HepG2 (cell line): Measurements from ENCODE around the gene ZNF563. TPM values are rescaled to one million over a fixed set of nuclear protein-coding genes. Genes with fewer than 3 reads are reported as not detected.

ENCODE experiments used
- ATAC-seq: fragments of 200-7000 bp; cut with Tn5 transposase; 3 replicates; pipeline ENCODE4 v1.9.1; 2020; ENCODE audit warnings: mild to moderate bottlenecking, moderate library complexity
- BruUV-seq: library from RNA; stranded (reverse); fragments of 400-500 nt; replicated peaks from 2 replicates; lab custom pipeline; 2021; lab: Mats Ljungman, UMichigan
- CTCF ChIA-PET: fragments of 300-600 bp; formaldehyde crosslinking; extraction: SDS; loops from one replicate; lab custom pipeline; 2021; ENCODE audit warnings: low total read pairs, inconsistent platforms, low intra/inter-chr PET ratio; lab: Yijun Ruan, JAX
- POLR2A ChIA-PET: fragments of 350-600 bp; sonication (Branson Sonifier 250); formaldehyde crosslinking; loops from one replicate; lab custom pipeline; 2020; ENCODE audit warnings: antibody characterized with exemption, inconsistent platforms; lab: Yijun Ruan, JAX
- DNase-seq: peaks from one replicate; pipeline ENCODE4 v3.0.0-alpha.2; 2015; ENCODE audit warnings: low spot score
- FAIRE-seq: peaks from 3 replicates; lab custom pipeline; 2011; peaks lifted over from hg19 to GRCh38; lab: Jason Lieb, UNC
- H2AFZ ChIP-seq: one replicate; pipeline ENCODE4 v1.6.1; 2011; ENCODE audit warnings: low read length, inconsistent platforms
- H3K27ac ChIP-seq: fragments of 300-600 bp; 3 replicates; pipeline ENCODE4 v1.8.0; 2011; ENCODE audit warnings: mixed run types, mild to moderate bottlenecking, mixed read lengths, low read length, inconsistent platforms; ENCODE audit not compliant: insufficient read depth; ENCODE audit errors: extremely low read length
- H3K27me3 ChIP-seq, 2 experiments: fragments of 200-600 bp in 1 of 2; 2 replicates in 1 of 2; 3 replicates in 1 of 2; pipeline versions ENCODE4 v1.6.0 to v1.8.0; 2011; ENCODE audit warnings: low read length in 2 of 2, mild to moderate bottlenecking in 2 of 2, moderate library complexity in 2 of 2, inconsistent platforms in 1 of 2; ENCODE audit not compliant: insufficient read depth in 2 of 2, control insufficient read depth in 1 of 2
- H3K36me3 ChIP-seq, 2 experiments: fragments of 200-600 bp in 1 of 2; replicated peaks in 1 of 2; 2 replicates in 1 of 2; 3 replicates in 1 of 2; pipeline versions ENCODE4 v1.5.1 to v1.8.0; 2011; ENCODE audit warnings: low read length in 2 of 2, inconsistent platforms in 1 of 2; ENCODE audit not compliant: insufficient read depth in 2 of 2, control insufficient read depth in 1 of 2
- H3K4me1 ChIP-seq: 2 replicates; pipeline ENCODE4 v1.5.1; 2012; ENCODE audit warnings: low read length, inconsistent platforms; ENCODE audit not compliant: insufficient read depth
- H3K4me2 ChIP-seq: 2 replicates; pipeline ENCODE4 v1.6.0; 2011; ENCODE audit warnings: low read depth, low read length, inconsistent platforms
- H3K4me3 ChIP-seq, 3 experiments: fragments of 200-600 bp in 1 of 3; sonication (generic), shearing (Covaris generic) in 1 of 3; replicated peaks in 1 of 3; 2 replicates each; pipeline ENCODE4 v1.5.1; 2011 to 2016; ENCODE audit warnings: low read length in 3 of 3, inconsistent platforms in 2 of 3, low read depth in 2 of 3, mild to moderate bottlenecking in 2 of 3, control low read depth in 1 of 3, mixed read lengths in 1 of 3; ENCODE audit not compliant: insufficient read depth in 1 of 3
- H3K79me2 ChIP-seq: one replicate; pipeline ENCODE4 v1.6.1; 2011; ENCODE audit warnings: low read length, inconsistent platforms; ENCODE audit not compliant: insufficient read depth
- H3K9ac ChIP-seq: 2 replicates; pipeline ENCODE4 v1.6.0; 2011; ENCODE audit warnings: mild to moderate bottlenecking, low read depth, low read length, inconsistent platforms; ENCODE audit not compliant: insufficient read depth
- H3K9me3 ChIP-seq: 2 replicates; pipeline ENCODE4 v1.5.1; 2012; ENCODE audit warnings: mild to moderate bottlenecking, low read length
- H4K20me1 ChIP-seq: 2 replicates; pipeline ENCODE4 v1.6.0; 2011; ENCODE audit warnings: inconsistent platforms, mild to moderate bottlenecking, low read length, moderate library complexity; ENCODE audit not compliant: insufficient read depth
- CAMTA2 ChIP-seq: sonication (generic); formaldehyde crosslinking; IDR thresholded peaks from 2 replicates; pipeline ENCODE4 v1.4.0; 2020; ENCODE audit warnings: mild to moderate bottlenecking, missing genetic modification reagents, borderline replicate concordance
- EP300 ChIP-seq, 3 experiments: sonication (generic) in 1 of 3; formaldehyde crosslinking in 1 of 3; IDR thresholded peaks; 2 replicates each; pipeline versions ENCODE4 v1.5.1 to v1.6.1; 2011 to 2020; ENCODE audit warnings: low read depth in 2 of 3, low read length in 2 of 3, borderline replicate concordance in 1 of 3, improper control_type of control experiment in 1 of 3, mild to moderate bottlenecking in 1 of 3, missing genetic modification reagents in 1 of 3, moderate library complexity in 1 of 3
- FOXK1 ChIP-seq: sonication (generic); formaldehyde crosslinking; IDR thresholded peaks from 2 replicates; pipeline ENCODE4 v1.4.0; 2020; ENCODE audit warnings: low read depth, missing genetic modification reagents, borderline replicate concordance
- KLF11 ChIP-seq: IDR thresholded peaks from 2 replicates; pipeline ENCODE4 v1.6.1; 2016; ENCODE audit warnings: missing compliant biosample characterization
- NCOA2 ChIP-seq: sonication (generic); formaldehyde crosslinking; IDR thresholded peaks from 2 replicates; pipeline ENCODE4 v1.8.0; 2022; ENCODE audit warnings: inconsistent platforms
- NFIC ChIP-seq: IDR thresholded peaks from 2 replicates; pipeline ENCODE4 v1.6.1; 2012; ENCODE audit warnings: mild to moderate bottlenecking, low read length, inconsistent platforms
- RAD51 ChIP-seq: fragments of 450-650 bp; IDR thresholded peaks from 2 replicates; pipeline ENCODE4 v1.6.1; 2016; ENCODE audit warnings: borderline replicate concordance
- TCF12 ChIP-seq, 2 experiments: fragments of 450-650 bp in 1 of 2; sonication (generic) in 1 of 2; formaldehyde crosslinking in 1 of 2; IDR thresholded peaks; 2 replicates each; pipeline versions ENCODE4 v1.6.1 to v1.8.0; 2017 to 2022; ENCODE audit warnings: antibody characterized with exemption in 1 of 2, mild to moderate bottlenecking in 1 of 2, missing genetic modification reagents in 1 of 2, moderate library complexity in 1 of 2
- ZNF136 ChIP-seq: sonication (generic); formaldehyde crosslinking; IDR thresholded peaks from 2 replicates; pipeline ENCODE4 v1.8.1; 2022; ENCODE audit warnings: low read depth, mild to moderate bottlenecking, moderate library complexity, missing genetic modification reagents
- ZNF326 ChIP-seq: sonication (generic); formaldehyde crosslinking; IDR thresholded peaks from 2 replicates; pipeline ENCODE4 v1.4.0; 2020; ENCODE audit warnings: missing genetic modification reagents, borderline replicate concordance
- ZNF549 ChIP-seq: sonication (generic); formaldehyde crosslinking; IDR thresholded peaks from 2 replicates; pipeline ENCODE4 v1.5.0; 2020; ENCODE audit warnings: missing genetic modification reagents
- ZNF674 ChIP-seq: sonication (generic); formaldehyde crosslinking; IDR thresholded peaks from 2 replicates; pipeline ENCODE4 v1.5.0; 2020; ENCODE audit warnings: low read depth, mild to moderate bottlenecking, missing genetic modification reagents
- ZNF792 ChIP-seq: IDR thresholded peaks from 2 replicates; pipeline ENCODE4 v1.6.1; 2016
- ZNF891 ChIP-seq: sonication (generic); formaldehyde crosslinking; IDR thresholded peaks from 2 replicates; pipeline ENCODE4 v1.5.0; 2020; ENCODE audit warnings: mild to moderate bottlenecking, missing genetic modification reagents
- WGBS: methylation state at CpG from one replicate; pipeline ENCODE4 v1.1.6; 2017; ENCODE audit warnings: low lambda C conversion rate; 5-methylcytosine and 5-hydroxymethylcytosine counted together
- in situ Hi-C: cut with HindIII; loops from 2 replicates; pipeline ENCODE4 v1.10.0; 2017; ENCODE audit warnings: low pct_unique_long_range_greater_than_20kb; ENCODE audit not compliant: extremely low pct_ligation_motif_present
- intact Hi-C: fragments of 100-400 bp; cut with micrococcal nuclease; formaldehyde crosslinking; loops from one replicate; pipeline ENCODE4 v1.10.0; 2022; ENCODE audit not compliant: unreplicated experiment
- polyA plus RNA-seq, 8 experiments: library from polyadenylated mRNA; depleted of rRNA in 3 of 8; stranded (reverse) in 7 of 8; unstranded in 1 of 8; fragments of >200 nt; fragmentation: Illumina TruSeq in 4 of 8; extraction: Trizol in 4 of 8; gene quantifications; 2 replicates each; pipeline versions ENCODE4 v1.2.1 to v1.2.3, GENCODE V29; 2011 to 2016; ENCODE audit warnings: low read depth in 4 of 8, missing spikeins in 1 of 8, mixed read lengths in 1 of 8; ENCODE audit not compliant: insufficient read depth in 1 of 8
- total RNA-seq, 5 experiments: library from RNA; depleted of rRNA; stranded (reverse); fragments of >200 nt; fragmentation: Illumina TruSeq; extraction: Trizol; gene quantifications; 2 replicates each; pipeline ENCODE4 v1.2.3, GENCODE V29; 2016; ENCODE audit warnings: low read depth in 1 of 5
- TF ChIP-seq, protein P1 (sequence below): sonication (generic); formaldehyde crosslinking; IDR thresholded peaks from 2 replicates; pipeline ENCODE4 v1.4.0; 2020; ENCODE audit warnings: mild to moderate bottlenecking, low read depth, missing genetic modification reagents
- TF ChIP-seq, protein P2 (sequence below): IDR thresholded peaks from 2 replicates; pipeline ENCODE4 v1.6.1; 2016
- TF ChIP-seq, protein P3 (sequence below), 2 experiments: sonication (generic) in 1 of 2; formaldehyde crosslinking in 1 of 2; IDR thresholded peaks; 2 replicates each; pipeline versions ENCODE4 v1.5.1 to v1.6.1; 2011 to 2020; ENCODE audit warnings: borderline replicate concordance in 1 of 2, low read depth in 1 of 2, low read length in 1 of 2, mild to moderate bottlenecking in 1 of 2, missing genetic modification reagents in 1 of 2, moderate library complexity in 1 of 2

The ZNF563 gene
- total and polyA plus RNA-seq, 2 of the 13 experiments (the other 11 are each of a cell fraction or from before 2014, with no cell fraction given): 7.5 to 19.5 TPM

DNA sequence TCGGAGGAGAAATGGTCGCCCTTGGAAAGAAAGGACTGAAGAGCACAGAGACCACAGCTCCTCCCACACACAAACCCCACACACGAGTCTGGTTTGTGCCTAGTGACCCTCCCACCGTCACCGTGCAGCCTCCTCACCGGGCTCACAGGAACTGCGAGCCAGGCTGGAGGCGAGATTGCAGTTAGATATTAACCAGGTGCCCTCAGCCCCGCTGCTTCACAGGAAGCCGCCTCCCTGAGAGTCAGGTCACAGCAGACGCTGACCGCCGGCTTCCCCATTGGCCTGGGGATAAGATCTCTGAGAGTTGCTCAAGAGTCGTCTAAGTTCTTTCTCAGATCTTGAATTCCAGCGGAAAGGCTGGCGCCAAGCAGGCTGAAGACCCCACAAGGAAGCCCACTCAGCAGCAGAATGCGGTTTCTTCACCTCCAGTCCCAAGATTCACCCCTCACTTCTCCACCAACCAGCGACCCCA, 39.6 kb downstream of the ZNF563 start:
- peak; percentile 93 for DNase-seq
- FAIRE-seq: peak; percentile 88
- Histone ChIP-seq H3K4me1 (peaks cover 46% of the 10 kb centered on the region), H4K20me1 (no peaks in the 10 kb centered on the region), H3K36me3 (peaks cover 0 to 18% of the 10 kb centered on the region in 2 experiments; a peak in 1 of 5 replicates), H3K4me2 (peak overlapping the region; percentile 70), H3K9me3 (no peaks in the 10 kb centered on the region), H3K27me3 (no peaks in the 10 kb centered on the region), H2AFZ (no peak overlapping the region), H3K9ac (peak overlapping the region; percentile 88), H3K79me2 (peaks cover 48% of the 10 kb centered on the region), H3K27ac (peak overlapping the region; percentile 91), H3K4me3 (peak overlapping the region; percentile 83 to 97 (median 89))
- POLR2A ChIA-PET: interaction anchor here (0.6 to 4.1 kb wide), 6 partner anchors 20 to 202 kb away, joined by 3 to 78 read pairs (median 14); partner anchors contain the start of genes ZNF442, ZNF443 and ZNF563
- peak; percentile 88 for ATAC-seq
- CTCF ChIA-PET: no interaction called here
- intact Hi-C loops (loop anchor here (1.0 to 5.0 kb wide), 3 partner anchors 37 to 203 kb away; partner anchors contain the start of gene ZNF442), in situ Hi-C loops (loop anchor here (5.0 to 10.0 kb wide), 2 partner anchors 38 to 71 kb away; partner anchors contain the start of genes ZNF442 and ZNF563)
- WGBS: 2% methylated on average over 11 of the region's 18 CpGs
- no TSS peak for BruUV-seq
- TF ChIP-seq KLF11: no peak
- TF ChIP-seq TCF12 (IDR thresholded peaks at IDR 0.05): no peak
- no peak; the same call in 1 of the 2 replicates for TF ChIP-seq TCF12 (CRISPR knock-in tag; IDR thresholded peaks at IDR 0.05)
- TF ChIP-seq, protein P1, sequence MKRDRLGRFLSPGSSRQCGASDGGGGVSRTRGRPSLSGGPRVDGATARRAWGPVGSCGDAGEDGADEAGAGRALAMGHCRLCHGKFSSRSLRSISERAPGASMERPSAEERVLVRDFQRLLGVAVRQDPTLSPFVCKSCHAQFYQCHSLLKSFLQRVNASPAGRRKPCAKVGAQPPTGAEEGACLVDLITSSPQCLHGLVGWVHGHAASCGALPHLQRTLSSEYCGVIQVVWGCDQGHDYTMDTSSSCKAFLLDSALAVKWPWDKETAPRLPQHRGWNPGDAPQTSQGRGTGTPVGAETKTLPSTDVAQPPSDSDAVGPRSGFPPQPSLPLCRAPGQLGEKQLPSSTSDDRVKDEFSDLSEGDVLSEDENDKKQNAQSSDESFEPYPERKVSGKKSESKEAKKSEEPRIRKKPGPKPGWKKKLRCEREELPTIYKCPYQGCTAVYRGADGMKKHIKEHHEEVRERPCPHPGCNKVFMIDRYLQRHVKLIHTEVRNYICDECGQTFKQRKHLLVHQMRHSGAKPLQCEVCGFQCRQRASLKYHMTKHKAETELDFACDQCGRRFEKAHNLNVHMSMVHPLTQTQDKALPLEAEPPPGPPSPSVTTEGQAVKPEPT: no peak
- peak in 1 of 2 experiments; percentile 40; a peak in 1 of 4 replicates for TF ChIP-seq EP300 (IDR thresholded peaks at IDR 0.05; ENCODE audit: low read depth in 2 of 2, low read length in 2 of 2)
- TF ChIP-seq EP300 (CRISPR knock-in tag; IDR thresholded peaks at IDR 0.05; ENCODE audit: borderline replicate concordance): no peak
- no peak for TF ChIP-seq NFIC
- no peak for TF ChIP-seq RAD51
- no peak for TF ChIP-seq ZNF326 (CRISPR knock-in tag)
- TF ChIP-seq ZNF674 (CRISPR knock-in tag): no peak
- TF ChIP-seq ZNF792 (CRISPR knock-in tag): peak; percentile 50; the same call in 1 of the 2 replicates
- no peak for TF ChIP-seq ZNF549
- no peak for TF ChIP-seq ZNF891
- no peak for TF ChIP-seq CAMTA2
- TF ChIP-seq NCOA2 (CRISPR knock-in tag): peak; percentile 52; the same call in 1 of the 2 replicates
- TF ChIP-seq ZNF136 (CRISPR knock-in tag): 0 out of 2 replicates have a peak, but pooled peaks have one; percentile 8
- TF ChIP-seq, protein P2, sequence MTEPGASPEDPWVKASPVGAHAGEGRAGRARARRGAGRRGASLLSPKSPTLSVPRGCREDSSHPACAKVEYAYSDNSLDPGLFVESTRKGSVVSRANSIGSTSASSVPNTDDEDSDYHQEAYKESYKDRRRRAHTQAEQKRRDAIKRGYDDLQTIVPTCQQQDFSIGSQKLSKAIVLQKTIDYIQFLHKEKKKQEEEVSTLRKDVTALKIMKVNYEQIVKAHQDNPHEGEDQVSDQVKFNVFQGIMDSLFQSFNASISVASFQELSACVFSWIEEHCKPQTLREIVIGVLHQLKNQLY (CRISPR knock-in tag): peak; percentile 57; the same call in 1 of the 2 replicates
- TF ChIP-seq, protein P3, sequence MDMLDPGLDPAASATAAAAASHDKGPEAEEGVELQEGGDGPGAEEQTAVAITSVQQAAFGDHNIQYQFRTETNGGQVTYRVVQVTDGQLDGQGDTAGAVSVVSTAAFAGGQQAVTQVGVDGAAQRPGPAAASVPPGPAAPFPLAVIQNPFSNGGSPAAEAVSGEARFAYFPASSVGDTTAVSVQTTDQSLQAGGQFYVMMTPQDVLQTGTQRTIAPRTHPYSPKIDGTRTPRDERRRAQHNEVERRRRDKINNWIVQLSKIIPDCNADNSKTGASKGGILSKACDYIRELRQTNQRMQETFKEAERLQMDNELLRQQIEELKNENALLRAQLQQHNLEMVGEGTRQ (IDR thresholded peaks at IDR 0.05; ENCODE audit: low read depth, low read length): no peak
- TF ChIP-seq, protein P3 (CRISPR knock-in tag; IDR thresholded peaks at IDR 0.05; ENCODE audit: borderline replicate concordance): no peak
- TF ChIP-seq FOXK1 (CRISPR knock-in tag): no peak
